ENCODE data around the gene GNG14. TPM values are rescaled to one million over a fixed set of nuclear protein-coding genes. Genes with fewer than 3 reads are reported as not detected.

Gene GNG14
- total and polyA plus RNA-seq, 2 experiments from 2014 or later = not detected

DNA sequence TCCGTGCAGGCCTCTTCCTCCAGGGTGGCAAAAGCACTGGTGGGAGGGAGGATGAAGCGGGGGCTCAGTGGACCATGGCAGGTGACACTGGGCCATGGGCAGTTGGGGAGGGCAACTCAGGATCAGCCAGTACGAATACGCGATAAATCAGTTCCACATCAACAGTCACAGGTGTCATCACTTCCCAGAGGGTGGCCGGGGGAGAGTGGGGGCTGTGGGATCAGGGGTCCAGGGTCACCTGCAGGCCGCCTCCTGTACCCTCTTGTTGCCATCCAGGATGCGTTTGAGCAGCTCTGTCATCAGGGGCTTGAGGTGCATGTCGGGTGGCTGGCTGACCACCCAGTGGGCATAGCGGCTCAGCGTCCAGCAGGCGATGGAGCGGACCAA is 18.5 kb downstream of the GNG14 start:
- TF ChIP-seq, protein P1, sequence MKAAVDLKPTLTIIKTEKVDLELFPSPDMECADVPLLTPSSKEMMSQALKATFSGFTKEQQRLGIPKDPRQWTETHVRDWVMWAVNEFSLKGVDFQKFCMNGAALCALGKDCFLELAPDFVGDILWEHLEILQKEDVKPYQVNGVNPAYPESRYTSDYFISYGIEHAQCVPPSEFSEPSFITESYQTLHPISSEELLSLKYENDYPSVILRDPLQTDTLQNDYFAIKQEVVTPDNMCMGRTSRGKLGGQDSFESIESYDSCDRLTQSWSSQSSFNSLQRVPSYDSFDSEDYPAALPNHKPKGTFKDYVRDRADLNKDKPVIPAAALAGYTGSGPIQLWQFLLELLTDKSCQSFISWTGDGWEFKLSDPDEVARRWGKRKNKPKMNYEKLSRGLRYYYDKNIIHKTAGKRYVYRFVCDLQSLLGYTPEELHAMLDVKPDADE (IDR thresholded peaks at IDR 0.05) = no peak
- TF ChIP-seq ZNF114 (CRISPR knock-in tag; IDR thresholded peaks at IDR 0.05) = no peak
- no peaks in the 10 kb centered on the region for H3K9me2 ChIP-seq (ENCODE audit: insufficient read depth)
- no peaks in the 10 kb centered on the region for H3K4me1 ChIP-seq (ENCODE audit: insufficient read depth)
- Mint-ChIP-seq H3K4me1 (peaks cover 9% of the 10 kb centered on the region; the same call in 2 of the 3 replicates), H3K27me3 (ENCODE audit: insufficient read depth, low read depth, poor library complexity) (peaks cover 12% of the 10 kb centered on the region), H3K36me3 (ENCODE audit: low read depth) (peaks cover 93% of the 10 kb centered on the region), H3K27ac (no peak overlapping the region), H3K9me3 (no peaks in the 10 kb centered on the region), H3K4me3 (no peak overlapping the region)
- peaks cover 28% of the 10 kb centered on the region for H4K20me1 ChIP-seq (replicated peaks; ENCODE audit: insufficient read depth)
- no peak for DNase-seq (ENCODE audit: low spot score)
- H3F3A ChIP-seq (replicated peaks; ENCODE audit: low read depth) = peaks cover 59% of the 10 kb centered on the region
- H2AFZ ChIP-seq = no peak overlapping the region
- no peak overlapping the region for H3K4me2 ChIP-seq
- peaks cover 4% of the 10 kb centered on the region; the same call in 1 of the 2 replicates for H3K79me2 ChIP-seq (replicated peaks; ENCODE audit: insufficient read depth)
- peaks cover 74% of the 10 kb centered on the region for H3K36me3 ChIP-seq (ENCODE audit: insufficient read depth)
- H3K4me3 ChIP-seq = no peak overlapping the region
- no peaks in the 10 kb centered on the region for H3K27me3 ChIP-seq (ENCODE audit: insufficient read depth)
- no peak overlapping the region for H3K27ac ChIP-seq (ENCODE audit: low read depth)
- ATAC-seq = no peak

DNA sequence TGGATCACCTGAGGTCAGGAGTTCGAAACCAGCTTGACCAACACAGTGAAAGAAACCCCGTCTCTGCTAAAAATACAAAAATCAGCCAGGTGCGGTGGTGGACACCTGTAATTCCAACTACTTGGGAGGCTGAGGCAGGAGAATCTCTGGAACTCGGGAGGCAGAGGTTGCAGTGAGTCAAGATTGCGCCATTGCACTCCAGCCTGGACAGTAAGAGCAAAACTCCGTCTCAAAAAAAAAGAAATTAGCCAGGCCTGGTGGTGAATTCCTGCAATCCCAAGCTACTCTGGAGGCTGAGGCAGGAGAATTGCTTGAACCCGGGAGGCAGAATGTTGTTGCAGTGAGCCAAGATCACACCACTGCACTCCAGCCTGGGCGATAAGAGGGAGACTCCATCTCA is 20.8 kb downstream of the GNG14 start:
- Mint-ChIP-seq H3K9me3 (no peaks in the 10 kb centered on the region), H3K27ac (no peak overlapping the region), H3K36me3 (ENCODE audit: low read depth) (peaks cover 90% of the 10 kb centered on the region), H3K27me3 (ENCODE audit: insufficient read depth, low read depth, poor library complexity) (peaks cover 2% of the 10 kb centered on the region), H3K4me1 (peaks cover 2% of the 10 kb centered on the region; the same call in 1 of the 3 replicates), H3K4me3 (no peak overlapping the region)
- Histone ChIP-seq H2AFZ (no peak overlapping the region), H3K79me2 (replicated peaks; ENCODE audit: insufficient read depth) (no peaks in the 10 kb centered on the region), H3K4me1 (ENCODE audit: insufficient read depth) (no peaks in the 10 kb centered on the region), H3K27me3 (ENCODE audit: insufficient read depth) (no peaks in the 10 kb centered on the region), H3K4me2 (no peak overlapping the region), H3K36me3 (ENCODE audit: insufficient read depth) (peaks cover 67% of the 10 kb centered on the region), H4K20me1 (replicated peaks; ENCODE audit: insufficient read depth) (peaks cover 24% of the 10 kb centered on the region), H3K27ac (ENCODE audit: low read depth) (no peak overlapping the region), H3F3A (replicated peaks; ENCODE audit: low read depth) (peaks cover 57% of the 10 kb centered on the region), H3K9me2 (ENCODE audit: insufficient read depth) (no peaks in the 10 kb centered on the region), H3K4me3 (no peak overlapping the region)
- TF ChIP-seq, protein P2, sequence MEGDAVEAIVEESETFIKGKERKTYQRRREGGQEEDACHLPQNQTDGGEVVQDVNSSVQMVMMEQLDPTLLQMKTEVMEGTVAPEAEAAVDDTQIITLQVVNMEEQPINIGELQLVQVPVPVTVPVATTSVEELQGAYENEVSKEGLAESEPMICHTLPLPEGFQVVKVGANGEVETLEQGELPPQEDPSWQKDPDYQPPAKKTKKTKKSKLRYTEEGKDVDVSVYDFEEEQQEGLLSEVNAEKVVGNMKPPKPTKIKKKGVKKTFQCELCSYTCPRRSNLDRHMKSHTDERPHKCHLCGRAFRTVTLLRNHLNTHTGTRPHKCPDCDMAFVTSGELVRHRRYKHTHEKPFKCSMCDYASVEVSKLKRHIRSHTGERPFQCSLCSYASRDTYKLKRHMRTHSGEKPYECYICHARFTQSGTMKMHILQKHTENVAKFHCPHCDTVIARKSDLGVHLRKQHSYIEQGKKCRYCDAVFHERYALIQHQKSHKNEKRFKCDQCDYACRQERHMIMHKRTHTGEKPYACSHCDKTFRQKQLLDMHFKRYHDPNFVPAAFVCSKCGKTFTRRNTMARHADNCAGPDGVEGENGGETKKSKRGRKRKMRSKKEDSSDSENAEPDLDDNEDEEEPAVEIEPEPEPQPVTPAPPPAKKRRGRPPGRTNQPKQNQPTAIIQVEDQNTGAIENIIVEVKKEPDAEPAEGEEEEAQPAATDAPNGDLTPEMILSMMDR (conservative IDR thresholded peaks at IDR 0.05; ENCODE audit: low read depth in 2 of 2) = no peak
- TF ChIP-seq CREB1 (CRISPR knock-in tag; IDR thresholded peaks at IDR 0.05; ENCODE audit: low read depth) = no peak
- TF ChIP-seq EZH2 (IDR thresholded peaks at IDR 0.05; ENCODE audit: low read depth, unreplicated experiment) = no peak
- no peak for TF ChIP-seq JUNB (IDR thresholded peaks at IDR 0.05; ENCODE audit: unreplicated experiment)
- TF ChIP-seq ZNF331 (CRISPR knock-in tag; IDR thresholded peaks at IDR 0.05; ENCODE audit: low read depth) = no peak
- TF ChIP-seq, protein P3, sequence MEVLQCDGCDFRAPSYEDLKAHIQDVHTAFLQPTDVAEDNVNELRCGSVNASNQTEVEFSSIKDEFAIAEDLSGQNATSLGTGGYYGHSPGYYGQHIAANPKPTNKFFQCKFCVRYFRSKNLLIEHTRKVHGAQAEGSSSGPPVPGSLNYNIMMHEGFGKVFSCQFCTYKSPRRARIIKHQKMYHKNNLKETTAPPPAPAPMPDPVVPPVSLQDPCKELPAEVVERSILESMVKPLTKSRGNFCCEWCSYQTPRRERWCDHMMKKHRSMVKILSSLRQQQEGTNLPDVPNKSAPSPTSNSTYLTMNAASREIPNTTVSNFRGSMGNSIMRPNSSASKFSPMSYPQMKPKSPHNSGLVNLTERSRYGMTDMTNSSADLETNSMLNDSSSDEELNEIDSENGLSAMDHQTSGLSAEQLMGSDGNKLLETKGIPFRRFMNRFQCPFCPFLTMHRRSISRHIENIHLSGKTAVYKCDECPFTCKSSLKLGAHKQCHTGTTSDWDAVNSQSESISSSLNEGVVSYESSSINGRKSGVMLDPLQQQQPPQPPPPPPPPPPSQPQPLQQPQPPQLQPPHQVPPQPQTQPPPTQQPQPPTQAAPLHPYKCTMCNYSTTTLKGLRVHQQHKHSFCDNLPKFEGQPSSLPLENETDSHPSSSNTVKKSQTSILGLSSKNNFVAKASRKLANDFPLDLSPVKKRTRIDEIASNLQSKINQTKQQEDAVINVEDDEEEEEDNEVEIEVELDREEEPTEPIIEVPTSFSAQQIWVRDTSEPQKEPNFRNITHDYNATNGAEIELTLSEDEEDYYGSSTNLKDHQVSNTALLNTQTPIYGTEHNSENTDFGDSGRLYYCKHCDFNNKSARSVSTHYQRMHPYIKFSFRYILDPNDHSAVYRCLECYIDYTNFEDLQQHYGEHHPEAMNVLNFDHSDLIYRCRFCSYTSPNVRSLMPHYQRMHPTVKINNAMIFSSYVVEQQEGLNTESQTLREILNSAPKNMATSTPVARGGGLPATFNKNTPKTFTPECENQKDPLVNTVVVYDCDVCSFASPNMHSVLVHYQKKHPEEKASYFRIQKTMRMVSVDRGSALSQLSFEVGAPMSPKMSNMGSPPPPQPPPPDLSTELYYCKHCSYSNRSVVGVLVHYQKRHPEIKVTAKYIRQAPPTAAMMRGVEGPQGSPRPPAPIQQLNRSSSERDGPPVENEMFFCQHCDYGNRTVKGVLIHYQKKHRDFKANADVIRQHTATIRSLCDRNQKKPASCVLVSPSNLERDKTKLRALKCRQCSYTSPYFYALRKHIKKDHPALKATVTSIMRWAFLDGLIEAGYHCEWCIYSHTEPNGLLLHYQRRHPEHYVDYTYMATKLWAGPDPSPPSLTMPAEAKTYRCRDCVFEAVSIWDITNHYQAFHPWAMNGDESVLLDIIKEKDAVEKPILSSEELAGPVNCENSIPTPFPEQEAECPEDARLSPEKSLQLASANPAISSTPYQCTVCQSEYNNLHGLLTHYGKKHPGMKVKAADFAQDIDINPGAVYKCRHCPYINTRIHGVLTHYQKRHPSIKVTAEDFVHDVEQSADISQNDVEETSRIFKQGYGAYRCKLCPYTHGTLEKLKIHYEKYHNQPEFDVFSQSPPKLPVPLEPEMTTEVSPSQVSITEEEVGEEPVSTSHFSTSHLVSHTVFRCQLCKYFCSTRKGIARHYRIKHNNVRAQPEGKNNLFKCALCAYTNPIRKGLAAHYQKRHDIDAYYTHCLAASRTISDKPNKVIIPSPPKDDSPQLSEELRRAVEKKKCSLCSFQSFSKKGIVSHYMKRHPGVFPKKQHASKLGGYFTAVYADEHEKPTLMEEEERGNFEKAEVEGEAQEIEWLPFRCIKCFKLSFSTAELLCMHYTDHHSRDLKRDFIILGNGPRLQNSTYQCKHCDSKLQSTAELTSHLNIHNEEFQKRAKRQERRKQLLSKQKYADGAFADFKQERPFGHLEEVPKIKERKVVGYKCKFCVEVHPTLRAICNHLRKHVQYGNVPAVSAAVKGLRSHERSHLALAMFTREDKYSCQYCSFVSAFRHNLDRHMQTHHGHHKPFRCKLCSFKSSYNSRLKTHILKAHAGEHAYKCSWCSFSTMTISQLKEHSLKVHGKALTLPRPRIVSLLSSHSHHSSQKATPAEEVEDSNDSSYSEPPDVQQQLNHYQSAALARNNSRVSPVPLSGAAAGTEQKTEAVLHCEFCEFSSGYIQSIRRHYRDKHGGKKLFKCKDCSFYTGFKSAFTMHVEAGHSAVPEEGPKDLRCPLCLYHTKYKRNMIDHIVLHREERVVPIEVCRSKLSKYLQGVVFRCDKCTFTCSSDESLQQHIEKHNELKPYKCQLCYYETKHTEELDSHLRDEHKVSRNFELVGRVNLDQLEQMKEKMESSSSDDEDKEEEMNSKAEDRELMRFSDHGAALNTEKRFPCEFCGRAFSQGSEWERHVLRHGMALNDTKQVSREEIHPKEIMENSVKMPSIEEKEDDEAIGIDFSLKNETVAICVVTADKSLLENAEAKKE (CRISPR knock-in tag; IDR thresholded peaks at IDR 0.05) = no peak
- TF ChIP-seq POLR2AphosphoS5 (IDR thresholded peaks at IDR 0.05; ENCODE audit: low read depth) = no peak
- no peak for ATAC-seq
- no peak for DNase-seq (ENCODE audit: low spot score)

Measured in GM23338 (cell line).